HG03354 (cell line): ENCODE measurements around the gene SLC9C2.
"Not testable (repeated sequence)": the region's sequence is repeated elsewhere in the genome, so short reads cannot be mapped to it uniquely, and the experiment has no call there.

ENCODE experiments used
- ATAC-seq: cut with Tn5 transposase; IDR thresholded peaks from one replicate; pipeline ENCODE4 v1.9.1; 2021; ENCODE audit warnings: mild to moderate bottlenecking; ENCODE audit not compliant: unreplicated experiment, poor library complexity, severe bottlenecking

The SLC9C2 gene

DNA sequence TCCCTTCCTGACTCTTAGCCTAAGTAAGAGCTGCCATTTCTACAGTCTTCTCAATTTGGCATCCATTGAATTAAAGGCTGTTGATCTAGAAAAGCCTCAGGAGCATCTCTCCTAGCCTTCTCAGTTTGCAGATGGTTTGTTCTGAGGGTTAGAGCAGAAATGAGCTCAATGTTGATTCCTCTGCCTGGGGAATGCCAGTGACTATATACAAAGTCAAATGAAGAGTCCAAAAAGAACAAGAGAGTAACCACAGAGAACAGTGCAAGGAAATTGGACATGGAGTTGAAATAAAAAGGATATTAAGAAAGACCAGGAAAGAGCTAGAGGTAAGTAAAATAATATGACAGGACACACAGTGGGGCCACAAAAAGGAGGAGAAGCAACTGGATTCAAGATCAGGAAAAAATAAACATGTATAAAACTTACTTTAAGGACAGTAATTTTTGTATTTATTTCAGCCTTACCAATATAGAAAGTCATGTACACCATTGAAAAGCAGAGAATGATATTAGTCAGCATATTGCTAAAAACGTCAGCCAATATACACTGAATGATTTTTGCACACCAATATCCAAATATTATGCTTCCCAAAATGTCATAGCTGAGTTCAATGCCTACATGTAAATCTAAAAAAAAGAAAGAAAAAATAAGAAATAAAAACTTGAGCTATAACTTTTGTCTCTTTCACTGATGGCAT, 21.3 kb downstream of the SLC9C2 start:
- ATAC-seq = no peak

DNA sequence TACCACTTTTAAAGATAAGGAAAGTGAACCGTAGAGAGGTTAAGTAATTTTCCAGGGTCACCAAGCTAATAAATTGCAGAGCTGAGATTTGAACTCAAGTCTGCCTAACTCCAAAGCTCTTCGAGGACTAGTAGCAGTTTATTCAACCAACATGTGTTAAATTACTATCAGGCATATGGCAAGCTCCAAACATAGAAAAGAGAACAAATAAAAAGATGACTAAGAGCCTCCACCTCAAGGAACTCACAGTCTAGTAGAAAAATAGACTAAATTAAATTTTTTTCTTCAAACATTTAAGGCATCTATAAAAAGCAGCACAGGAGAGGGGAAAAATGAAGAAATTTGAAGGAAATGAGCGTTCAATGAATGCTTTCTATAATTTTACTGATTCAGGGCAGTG, 22.2 kb downstream of the SLC9C2 start:
- ATAC-seq = no peak

DNA sequence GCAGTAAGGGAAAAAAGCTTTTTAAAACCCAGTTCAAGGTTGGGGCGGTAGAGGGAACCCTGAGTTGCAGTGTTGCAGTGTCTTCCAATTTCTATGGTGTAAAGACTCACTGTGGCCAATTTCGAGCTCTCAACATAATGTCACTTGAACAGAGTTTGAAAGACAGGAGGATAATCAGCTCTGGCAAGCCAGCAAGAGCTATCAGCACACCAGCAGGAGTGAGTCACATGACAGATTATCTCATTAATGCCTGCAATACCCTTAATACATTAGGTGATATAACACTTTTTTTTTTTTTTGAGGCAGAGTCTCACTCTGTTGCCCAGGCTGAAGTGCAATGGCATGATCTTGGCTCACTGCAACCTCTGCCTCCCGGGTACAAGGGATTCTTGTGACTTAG, 22.8 kb downstream of the SLC9C2 start:
- ATAC-seq = no peak

DNA sequence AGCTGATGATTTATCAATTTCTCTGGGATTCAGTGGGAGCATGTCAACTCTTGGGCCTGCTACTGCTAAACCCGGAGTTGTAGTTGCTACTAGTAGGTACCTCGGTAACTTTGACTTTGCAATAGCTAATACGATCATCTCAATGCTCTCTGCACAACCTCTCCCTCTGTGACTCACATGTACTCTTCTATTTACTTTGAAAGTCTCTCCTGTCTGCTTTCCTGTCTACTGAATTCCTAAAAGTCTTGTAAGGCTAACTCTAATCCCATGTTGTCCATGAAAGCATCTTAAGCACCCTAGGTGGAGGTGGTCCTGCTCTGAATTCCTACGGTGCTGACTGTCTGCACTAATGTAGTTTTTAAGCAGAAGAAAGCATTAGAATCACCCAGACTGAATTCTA, 29.3 kb downstream of the SLC9C2 start:
- ATAC-seq = no peak

DNA sequence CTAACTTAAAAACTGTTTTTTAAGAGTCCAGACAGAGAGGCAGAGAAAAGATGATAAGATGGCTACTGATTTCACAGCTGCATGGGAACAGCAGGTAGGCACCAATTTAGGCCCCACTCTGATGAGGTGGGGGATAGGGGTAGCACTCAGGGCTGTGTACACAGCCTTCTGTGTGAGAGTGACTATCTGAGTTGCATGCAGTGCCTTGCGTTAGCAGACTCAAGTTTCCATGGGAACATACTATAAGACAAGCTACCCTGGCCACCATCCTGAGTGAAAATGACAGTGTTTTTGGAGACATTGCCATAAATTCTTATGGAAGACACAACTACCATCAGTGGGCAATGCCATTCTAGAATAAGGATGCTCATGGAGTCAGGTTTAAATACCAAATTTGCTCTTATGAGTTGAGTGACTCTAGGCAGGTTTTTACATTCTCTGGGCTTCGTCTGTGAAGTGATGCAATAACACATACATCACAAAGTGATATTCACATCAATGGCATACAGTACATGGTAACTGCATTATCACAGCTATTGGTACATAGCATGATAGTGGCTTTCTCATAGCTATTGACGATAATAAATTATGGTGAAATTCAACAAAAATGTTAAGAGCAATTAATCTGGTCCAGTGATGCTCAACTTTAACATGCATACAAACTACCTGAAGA, 30.5 kb downstream of the SLC9C2 start:
- no peak for ATAC-seq

DNA sequence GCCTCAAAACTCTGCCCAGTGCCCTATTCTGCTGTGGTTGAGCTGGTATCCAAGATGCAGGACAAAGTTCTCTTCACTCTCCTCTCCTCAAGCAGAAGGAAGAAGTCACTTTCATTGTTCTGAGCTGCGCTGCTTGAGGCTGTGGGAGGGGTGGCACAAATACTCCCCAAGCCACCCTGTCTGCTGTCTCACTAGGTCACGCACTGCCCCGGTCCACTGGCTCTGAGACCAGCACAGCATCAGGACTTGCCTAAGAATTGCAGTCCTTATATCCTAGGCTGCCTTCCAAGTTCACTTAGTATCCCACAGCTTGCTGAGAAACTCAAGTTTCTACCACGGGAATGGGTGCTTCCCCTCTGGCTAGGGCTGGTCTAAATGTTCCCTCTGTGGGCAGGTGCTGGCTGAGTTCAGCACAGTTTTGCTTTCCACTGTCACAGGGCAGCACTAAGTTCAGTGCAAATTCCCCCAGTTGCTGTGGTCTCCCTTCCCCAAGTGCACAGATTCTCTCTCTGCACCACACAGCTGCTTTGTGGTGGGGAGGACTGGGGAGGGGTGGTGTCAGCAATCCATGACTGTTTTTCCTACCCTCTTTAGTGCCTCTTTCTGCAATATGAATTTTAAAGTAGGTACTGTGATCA, 32.4 kb downstream of the SLC9C2 start:
- ATAC-seq = no peak

DNA sequence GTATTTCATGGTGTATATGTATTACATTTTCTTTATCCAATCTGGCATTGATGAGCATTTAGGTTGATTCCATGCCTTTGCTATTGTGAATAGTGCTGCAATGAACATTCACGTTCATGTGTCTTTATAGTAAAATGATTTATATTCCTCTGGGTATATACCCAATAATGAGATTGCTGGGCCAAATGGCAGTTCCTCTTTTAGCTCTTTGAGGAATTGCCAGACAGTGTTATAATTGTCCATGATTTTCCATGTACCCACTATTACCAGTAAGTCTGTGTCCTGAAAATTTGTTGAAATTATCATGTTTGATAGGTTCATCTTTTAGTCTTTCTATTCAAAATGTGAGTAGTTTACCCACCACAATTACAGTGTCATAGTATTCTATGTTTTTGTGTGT, 34.4 kb downstream of the SLC9C2 start:
- ATAC-seq = no peak

DNA sequence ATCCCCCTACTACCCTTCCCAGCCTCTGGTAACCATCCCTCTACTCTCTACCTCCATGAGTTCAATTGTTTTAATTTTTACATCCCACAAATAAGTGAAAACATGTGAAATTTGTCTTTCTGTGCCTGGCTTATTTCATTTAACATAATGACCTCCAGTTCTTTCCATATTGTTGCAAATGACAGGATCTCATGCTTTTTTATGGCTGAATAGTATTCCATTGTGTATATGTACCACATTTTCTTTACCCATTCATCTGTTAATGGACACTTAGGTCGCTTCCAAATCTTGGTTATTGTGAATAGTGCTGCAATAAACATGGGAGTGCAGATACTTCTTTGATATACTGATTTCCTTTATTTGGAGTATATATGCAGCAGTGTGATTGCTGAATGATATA, 39.0 kb downstream of the SLC9C2 start:
- not testable (repeated sequence) for ATAC-seq

DNA sequence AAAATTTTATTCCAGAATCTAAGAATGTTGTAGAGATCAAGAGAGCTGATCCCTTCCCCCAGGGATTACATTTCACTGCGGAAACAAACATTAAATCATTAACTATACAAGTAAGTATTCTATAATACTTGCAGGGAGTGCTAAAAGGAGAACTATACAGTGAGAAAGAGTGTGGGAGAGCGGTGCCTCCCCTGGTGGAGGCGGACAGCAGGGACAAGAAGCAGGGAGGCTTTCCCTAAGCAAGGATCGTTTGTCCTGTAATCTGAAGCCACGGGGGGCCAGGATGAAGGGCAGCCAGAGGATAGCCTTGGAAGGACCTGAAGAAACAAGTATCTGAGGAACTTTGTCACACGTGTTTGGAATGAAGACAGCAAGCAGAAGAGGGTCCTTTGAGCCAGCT, 40.1 kb downstream of the SLC9C2 start:
- ATAC-seq = no peak

DNA sequence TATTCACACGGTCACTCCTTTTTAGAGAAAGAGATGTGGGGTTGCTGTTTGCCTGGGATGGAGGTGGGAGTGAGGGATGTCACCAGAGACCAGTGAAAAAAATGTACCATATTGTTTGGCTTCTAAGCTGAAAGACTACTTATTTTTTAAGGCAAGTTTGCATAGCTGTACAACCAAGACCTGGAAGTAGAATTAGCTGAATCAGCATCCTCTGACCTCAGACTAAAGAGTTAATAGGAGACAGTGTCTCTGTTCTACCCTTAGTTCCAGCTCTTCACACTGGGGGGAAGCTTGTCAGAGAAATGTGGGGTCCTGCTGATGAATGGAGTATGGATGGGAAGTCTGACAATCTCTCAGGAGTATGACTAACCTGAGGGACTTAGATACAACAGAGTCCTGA, 41.6 kb downstream of the SLC9C2 start:
- ATAC-seq = no peak

DNA sequence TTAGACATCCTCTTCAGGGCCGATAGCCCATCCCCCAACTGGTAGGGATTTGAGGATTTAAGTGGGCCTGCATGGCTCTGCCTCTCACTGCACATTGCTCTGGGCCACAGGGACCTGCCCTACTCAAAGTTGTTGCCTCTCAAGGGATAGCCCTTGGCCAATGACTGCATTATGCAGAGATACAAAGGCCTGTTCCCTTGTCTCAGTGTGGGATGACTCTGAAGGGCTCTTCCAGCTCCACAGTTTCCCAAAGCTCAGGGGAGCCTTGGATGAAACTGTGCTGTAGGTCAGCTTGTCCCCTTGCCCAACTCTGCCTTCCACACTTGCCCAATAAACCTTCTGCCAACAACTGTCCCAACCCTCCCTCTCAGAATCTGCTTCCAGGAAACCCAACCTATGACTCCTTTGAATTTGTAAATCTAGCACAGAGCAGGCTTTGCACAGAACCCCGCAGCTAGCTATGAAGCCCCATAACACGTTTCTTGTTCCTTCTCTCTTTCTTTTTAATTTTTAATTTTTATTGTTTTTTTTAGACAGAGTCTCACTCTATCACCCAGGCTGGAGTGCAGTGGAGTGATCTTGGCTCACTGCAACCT, 42.5 kb downstream of the SLC9C2 start:
- no peak for ATAC-seq

DNA sequence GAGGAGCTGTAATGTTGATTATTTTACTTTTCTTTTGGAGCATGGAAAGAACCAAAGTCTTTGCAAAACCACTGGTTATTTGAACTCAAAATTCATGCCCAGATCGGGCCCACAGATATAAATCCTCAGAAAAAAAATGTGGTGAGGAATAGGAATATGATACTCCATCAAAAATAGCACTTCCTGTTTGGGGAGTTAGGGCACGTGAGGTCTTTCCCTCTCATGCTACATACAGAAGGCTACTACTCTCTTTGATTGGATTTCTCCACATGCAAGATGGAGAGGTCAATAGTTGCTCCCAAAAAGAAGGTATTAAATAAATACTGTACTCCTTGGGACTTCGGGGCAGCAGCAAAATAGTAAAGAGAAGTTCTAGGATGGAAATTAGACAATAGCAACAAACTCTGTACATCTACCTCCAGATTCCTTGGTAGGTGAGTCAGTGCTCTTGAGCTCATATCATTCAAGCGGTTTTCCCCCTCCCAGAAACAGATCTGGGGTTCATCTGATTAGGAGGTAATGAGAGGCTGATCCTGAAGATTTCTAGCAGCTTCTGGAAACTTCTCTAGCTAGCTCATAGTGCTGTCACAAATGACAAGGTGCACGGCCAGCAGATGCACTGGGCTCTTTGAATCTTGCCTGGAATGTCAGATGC, 47.1 kb downstream of the SLC9C2 start:
- ATAC-seq = no peak

DNA sequence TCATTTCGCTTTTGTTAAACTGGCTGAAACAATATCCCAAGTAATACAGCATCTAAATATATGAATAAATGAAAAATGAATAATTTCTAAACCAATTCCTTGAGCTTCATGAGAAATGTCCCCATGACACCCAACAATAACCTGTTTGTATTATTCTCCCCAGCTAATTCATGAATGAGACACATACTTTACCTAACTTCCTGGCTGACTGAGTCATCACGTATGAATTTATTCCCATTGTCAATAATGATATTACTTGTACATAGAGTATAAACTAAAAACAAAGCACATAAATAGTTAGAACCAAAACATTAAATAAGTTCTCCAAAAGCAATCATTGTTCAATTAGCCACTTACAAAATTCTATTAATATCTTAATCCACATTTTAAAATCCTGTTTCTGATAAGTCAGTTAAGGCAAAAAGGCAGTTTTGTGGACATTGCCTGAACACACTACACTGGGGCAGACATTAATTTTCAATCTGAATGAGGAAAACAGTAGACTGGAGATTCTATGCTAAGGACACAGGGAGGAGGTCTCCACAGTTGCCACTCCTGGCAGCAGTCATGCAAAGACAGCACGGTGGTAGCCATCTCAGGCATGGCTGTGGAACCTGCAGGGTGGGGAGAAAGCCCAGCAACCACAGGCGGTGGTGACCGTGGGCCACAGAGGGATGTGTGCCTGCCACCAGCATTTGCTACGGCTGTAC, 48.2 kb downstream of the SLC9C2 start:
- no peak for ATAC-seq

DNA sequence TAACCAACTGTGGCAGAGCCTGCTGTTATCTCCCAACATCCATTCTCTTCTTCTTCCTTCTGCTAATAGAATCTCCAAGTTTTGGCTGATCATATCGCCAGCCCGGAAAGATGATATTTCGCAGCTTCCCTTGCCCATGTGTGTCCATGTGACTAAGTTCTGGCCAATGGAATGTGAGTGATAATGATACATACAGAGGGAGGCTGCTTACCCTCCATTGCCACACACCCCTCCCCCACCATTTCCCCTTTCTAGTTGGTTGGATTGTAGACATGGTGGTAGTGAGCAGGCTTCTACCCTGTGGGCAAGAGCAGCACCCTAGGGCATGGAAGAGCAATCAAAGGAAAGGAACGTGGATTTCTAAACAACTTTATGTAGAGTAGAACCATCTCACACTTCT, 48.8 kb downstream of the SLC9C2 start:
- no peak for ATAC-seq

DNA sequence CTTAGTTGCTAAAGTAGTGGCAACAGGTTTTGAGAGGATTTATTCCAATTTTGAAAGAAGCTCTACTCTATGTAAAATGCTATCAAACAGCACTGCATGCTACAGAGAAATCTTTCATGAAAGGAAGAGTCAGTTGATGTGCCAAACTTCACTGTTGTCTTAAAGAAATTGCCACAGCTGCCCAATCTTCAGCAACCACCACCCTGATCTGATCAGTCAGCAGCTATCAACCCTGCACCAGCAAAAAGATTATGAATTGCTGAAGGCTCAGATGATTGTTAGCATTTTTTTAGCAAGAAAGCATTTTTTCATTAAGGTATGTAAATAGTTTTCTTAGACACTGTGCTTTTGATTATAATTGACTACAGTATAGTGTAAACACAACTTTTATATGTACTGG, 49.6 kb downstream of the SLC9C2 start:
- ATAC-seq = no peak

DNA sequence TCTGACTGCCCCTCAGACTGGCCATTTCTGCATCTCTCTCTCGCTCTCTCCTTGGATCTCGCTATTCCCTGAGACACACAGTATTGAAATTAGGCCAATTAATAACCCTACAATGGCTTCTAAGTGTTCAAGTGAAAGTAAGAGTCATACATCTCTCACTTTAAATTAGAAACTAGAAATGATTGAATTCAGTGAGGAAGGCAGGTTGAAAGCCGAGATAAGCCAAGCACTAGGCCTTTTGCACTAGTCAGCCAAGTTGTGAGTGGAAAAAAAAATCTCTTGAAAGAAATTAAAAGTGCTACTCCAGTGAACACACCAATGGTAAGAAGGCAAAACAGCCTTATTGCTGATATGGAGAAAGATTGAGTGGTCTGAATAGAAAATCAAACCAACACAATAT, 51.2 kb downstream of the SLC9C2 start:
- no peak for ATAC-seq

DNA sequence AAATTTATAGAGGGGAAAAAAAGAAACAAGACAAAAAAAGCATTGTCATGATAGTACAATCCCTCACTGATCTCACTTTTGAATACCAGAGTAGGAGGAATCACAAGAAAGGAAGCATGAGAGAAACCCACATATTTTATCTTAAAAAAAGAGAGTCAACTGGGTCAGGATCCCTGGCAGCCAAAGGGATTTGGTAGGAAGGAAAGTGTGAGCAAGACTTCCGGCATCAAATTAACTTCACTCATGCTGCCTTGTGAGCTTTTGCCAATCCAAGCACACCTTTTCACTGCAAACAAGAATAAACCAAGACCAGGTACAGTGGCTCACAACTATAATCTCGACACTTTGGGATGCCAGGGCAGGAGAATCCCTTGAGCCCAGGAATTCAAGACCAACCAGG, 53.1 kb downstream of the SLC9C2 start:
- no peak for ATAC-seq

DNA sequence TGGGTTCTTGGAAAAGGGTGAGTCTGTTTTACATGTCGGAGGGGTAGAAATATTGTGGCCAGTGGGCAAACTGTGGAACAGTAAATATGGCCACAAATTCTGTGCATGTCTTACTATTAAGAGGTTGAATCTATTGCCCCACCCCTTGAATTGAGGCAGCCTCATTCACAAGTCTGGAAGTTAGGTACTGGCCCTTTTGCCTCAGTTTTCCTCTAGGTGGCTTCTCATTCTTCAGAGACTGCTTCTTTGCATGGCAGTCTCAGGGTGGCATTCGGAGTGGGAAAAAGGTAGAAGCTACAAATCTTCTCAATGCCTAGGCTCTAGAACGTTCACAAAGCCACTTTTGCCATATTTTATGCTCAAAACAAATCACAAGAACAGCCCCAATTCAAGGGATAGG, 57.2 kb downstream of the SLC9C2 start:
- ATAC-seq = no peak

DNA sequence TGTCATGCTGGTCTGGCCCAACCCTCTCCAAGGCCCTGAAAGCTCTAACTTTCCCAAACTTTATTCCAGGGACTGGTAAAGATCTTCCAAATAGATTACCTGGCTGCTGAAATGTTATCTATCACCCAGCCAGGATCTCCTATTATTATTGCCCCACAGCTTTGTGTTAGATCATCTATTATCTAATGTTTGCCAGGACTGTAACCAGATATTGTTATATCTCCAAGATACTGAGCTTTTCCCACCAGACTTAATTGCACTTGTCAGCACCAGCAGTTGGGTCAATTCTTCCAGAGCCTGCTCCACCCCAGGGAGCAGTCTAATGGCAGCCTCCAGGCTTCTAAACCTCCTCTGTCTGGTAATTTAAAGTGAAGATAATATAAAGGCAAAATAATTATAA, 66.6 kb downstream of the SLC9C2 start:
- no peak for ATAC-seq

DNA sequence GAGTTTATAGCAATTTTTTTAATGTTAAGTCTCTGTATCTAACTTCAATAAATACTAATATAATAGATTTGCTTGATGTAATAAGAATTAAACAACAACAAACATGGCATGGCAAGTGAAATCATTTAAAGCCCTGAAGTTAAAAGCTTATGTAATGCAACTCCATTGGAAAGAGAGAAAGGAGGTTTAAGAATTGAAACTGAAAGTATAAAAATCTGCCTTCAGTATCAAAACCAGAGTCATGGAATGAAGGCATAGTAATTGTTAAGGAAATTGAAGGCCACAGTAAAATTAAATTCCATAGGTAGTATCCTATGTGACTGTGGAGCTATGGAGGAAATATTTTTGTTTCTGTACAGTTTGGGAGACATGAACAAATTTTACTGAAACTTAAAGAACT, 70.6 kb downstream of the SLC9C2 start:
- no peak for ATAC-seq
